HEK293T (cell line): Measurements from ENCODE around the gene TSKS.

Experiments used
- CTCF ChIA-PET: fragments of 350-600 bp; formaldehyde crosslinking; extraction: SDS; loops from one replicate; lab custom pipeline; 2021; ENCODE audit warnings: antibody characterized with exemption, inconsistent platforms; lab: Yijun Ruan, JAX
- POLR2A ChIA-PET: fragments of 350-600 bp; formaldehyde crosslinking; extraction: SDS; loops from one replicate; lab custom pipeline; 2020; ENCODE audit warnings: antibody characterized with exemption, inconsistent platforms; lab: Yijun Ruan, JAX
- DNase-seq: peaks from one replicate; pipeline ENCODE4 v3.0.0; 2012; ENCODE audit warnings: mixed read lengths; ENCODE audit errors: extremely low spot score
- ARNT ChIP-seq: fragments of 450-650 bp; IDR thresholded peaks from 2 replicates; pipeline ENCODE4 v1.6.1; 2017; ENCODE audit warnings: mild to moderate bottlenecking
- BHLHE40 ChIP-seq: fragments of 450-650 bp; IDR thresholded peaks from 2 replicates; pipeline ENCODE4 v1.6.1; 2016; ENCODE audit warnings: mild to moderate bottlenecking, moderate library complexity, borderline replicate concordance
- CTBP1 ChIP-seq: fragments of 450-650 bp; IDR thresholded peaks from 2 replicates; pipeline ENCODE4 v1.6.1; 2016; ENCODE audit warnings: borderline replicate concordance
- ELF4 ChIP-seq: fragments of 450-650 bp; IDR thresholded peaks from 2 replicates; pipeline ENCODE4 v1.6.1; 2017; ENCODE audit warnings: antibody characterized with exemption
- FOXA1 ChIP-seq: fragments of 450-650 bp; IDR thresholded peaks from 2 replicates; pipeline ENCODE4 v1.6.1; 2016; ENCODE audit warnings: mild to moderate bottlenecking
- FOXK2 ChIP-seq: fragments of 450-650 bp; IDR thresholded peaks from 2 replicates; pipeline ENCODE4 v1.6.1; 2016; ENCODE audit warnings: mild to moderate bottlenecking
- FOXM1 ChIP-seq: fragments of 450-650 bp; IDR thresholded peaks from 2 replicates; pipeline ENCODE4 v1.6.1; 2017; ENCODE audit warnings: mild to moderate bottlenecking, borderline replicate concordance
- HDGF ChIP-seq: fragments of 450-650 bp; IDR thresholded peaks from 2 replicates; pipeline ENCODE4 v1.6.1; 2017; ENCODE audit warnings: antibody characterized with exemption, borderline replicate concordance
- L3MBTL2 ChIP-seq: fragments of 450-650 bp; conservative IDR thresholded peaks from 2 replicates; pipeline ENCODE4 v1.6.1; 2016; ENCODE audit warnings: mild to moderate bottlenecking
- LEF1 ChIP-seq: fragments of 450-650 bp; IDR thresholded peaks from 2 replicates; pipeline ENCODE4 v1.6.1; 2017; ENCODE audit warnings: mild to moderate bottlenecking, borderline replicate concordance
- NFRKB ChIP-seq: fragments of 450-650 bp; IDR thresholded peaks from 2 replicates; pipeline ENCODE4 v1.6.1; 2016; ENCODE audit warnings: mild to moderate bottlenecking, moderate library complexity
- SP1 ChIP-seq: fragments of 450-650 bp; IDR thresholded peaks from 2 replicates; pipeline ENCODE4 v1.6.1; 2017
- SUZ12 ChIP-seq: fragments of 450-650 bp; IDR thresholded peaks from 2 replicates; pipeline ENCODE4 v1.6.1; 2016; ENCODE audit warnings: mild to moderate bottlenecking
- TARDBP ChIP-seq: fragments of 450-650 bp; IDR thresholded peaks from 2 replicates; pipeline ENCODE4 v1.6.1; 2016
- ZNF384 ChIP-seq: fragments of 450-650 bp; IDR thresholded peaks from 2 replicates; pipeline ENCODE4 v1.6.1; 2016
- TF ChIP-seq, protein P1 (sequence below): fragments of 450-650 bp; IDR thresholded peaks from 2 replicates; pipeline ENCODE4 v1.6.1; 2016

Gene TSKS

DNA sequence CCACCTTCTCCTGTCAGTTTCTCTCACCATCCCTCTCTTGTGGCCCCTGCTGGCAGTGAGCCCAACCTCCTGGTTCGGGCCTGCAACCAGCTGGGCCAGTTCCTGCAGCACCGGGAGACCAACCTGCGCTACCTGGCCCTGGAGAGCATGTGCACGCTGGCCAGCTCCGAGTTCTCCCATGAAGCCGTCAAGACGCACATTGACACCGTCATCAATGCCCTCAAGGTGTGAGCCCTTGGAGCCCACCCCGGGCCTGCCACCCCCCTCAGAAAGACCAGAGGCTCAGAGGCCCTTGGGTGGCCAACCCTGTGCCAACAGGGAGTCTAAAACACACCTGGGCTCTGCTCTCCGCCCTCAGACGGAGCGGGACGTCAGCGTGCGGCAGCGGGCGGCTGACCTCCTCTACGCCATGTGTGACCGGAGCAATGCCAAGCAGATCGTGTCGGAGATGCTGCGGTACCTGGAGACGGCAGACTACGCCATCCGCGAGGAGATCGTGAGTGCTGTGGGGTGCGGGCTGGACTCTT lies 36.2 kb upstream of the TSKS start:
- ChIA-PET POLR2A (no interaction called here), CTCF (interaction anchor here (0.6 kb wide), 1 partner anchor 102 kb away, joined by 3 read pairs; no protein-coding TSS in a partner anchor)
- DNase-seq: no peak
- TF ChIP-seq SUZ12: no peak
- no peak for TF ChIP-seq FOXA1
- no peak for TF ChIP-seq L3MBTL2
- TF ChIP-seq FOXM1: no peak
- no peak for TF ChIP-seq TARDBP
- TF ChIP-seq SP1: no peak
- TF ChIP-seq, protein P1, sequence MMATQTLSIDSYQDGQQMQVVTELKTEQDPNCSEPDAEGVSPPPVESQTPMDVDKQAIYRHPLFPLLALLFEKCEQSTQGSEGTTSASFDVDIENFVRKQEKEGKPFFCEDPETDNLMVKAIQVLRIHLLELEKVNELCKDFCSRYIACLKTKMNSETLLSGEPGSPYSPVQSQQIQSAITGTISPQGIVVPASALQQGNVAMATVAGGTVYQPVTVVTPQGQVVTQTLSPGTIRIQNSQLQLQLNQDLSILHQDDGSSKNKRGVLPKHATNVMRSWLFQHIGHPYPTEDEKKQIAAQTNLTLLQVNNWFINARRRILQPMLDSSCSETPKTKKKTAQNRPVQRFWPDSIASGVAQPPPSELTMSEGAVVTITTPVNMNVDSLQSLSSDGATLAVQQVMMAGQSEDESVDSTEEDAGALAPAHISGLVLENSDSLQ: no peak
- no peak for TF ChIP-seq FOXK2
- no peak for TF ChIP-seq CTBP1
- TF ChIP-seq BHLHE40: no peak
- no peak for TF ChIP-seq NFRKB
- no peak for TF ChIP-seq HDGF
- TF ChIP-seq LEF1: no peak
- no peak for TF ChIP-seq ARNT
- no peak for TF ChIP-seq ZNF384
- TF ChIP-seq ELF4: no peak

DNA sequence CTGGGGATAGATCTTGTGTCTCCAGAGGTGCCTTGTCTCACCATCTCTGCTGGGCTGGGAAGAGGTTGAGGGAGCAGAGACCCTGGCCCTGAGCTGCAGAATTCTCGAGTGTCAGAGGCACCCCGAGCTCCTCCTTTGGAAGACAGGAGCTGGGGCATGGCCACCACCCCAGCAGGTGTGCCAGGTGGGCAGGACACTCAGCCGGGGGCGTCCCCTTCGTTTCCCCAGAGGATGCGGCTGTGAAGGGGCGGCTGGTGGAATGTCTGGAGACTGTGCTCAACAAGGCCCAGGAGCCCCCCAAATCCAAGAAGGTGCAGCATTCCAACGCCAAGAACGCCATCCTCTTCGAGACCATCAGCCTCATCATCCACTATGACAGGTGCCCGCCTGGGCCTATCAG lies 35.5 kb upstream of the TSKS start:
- TF ChIP-seq SP1 (no peak), HDGF (no peak), FOXK2 (no peak)
- TF ChIP-seq, protein P1: no peak
- ChIA-PET POLR2A (no interaction called here), CTCF (no interaction called here)
- no peak for DNase-seq

DNA sequence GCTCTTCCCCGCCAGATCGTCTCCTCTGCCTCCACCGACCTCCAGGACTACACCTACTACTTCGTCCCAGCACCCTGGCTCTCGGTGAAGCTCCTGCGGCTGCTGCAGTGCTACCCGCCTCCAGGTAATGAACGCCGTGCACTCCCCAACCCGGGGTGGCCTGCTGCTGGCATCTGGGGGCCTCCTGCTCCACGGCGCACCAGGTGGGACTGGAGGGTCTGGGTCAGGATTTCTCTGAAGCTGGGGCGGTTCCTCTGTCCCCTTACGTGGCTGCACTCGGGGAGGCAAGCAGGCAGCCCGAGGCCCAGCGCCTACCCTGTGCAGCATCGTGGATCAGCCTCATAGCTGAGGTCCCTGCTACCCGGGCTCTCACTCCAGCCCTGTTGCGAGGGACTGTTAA lies 32.5 kb upstream of the TSKS start:
- ChIA-PET POLR2A (no interaction called here), CTCF (no interaction called here)
- no peak for DNase-seq
- TF ChIP-seq, protein P1: no peak
- TF ChIP-seq FOXM1 (no peak), SUZ12 (no peak), SP1 (no peak), L3MBTL2 (no peak), ARNT (no peak), FOXA1 (no peak)

DNA sequence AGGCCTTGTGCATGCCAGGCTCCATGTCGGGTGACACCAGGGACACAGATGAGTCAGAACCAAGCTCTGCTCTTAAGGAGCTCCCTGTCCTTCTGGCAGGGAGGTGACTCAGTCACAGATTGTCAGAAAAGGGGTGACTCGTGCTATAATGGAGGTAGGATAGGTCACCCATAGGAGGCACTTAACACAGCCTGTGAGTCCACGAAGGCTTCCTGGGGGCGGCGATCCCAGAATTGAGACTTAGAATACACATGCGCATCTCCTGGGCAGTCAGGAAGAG lies 30.4 kb upstream of the TSKS start:
- ChIA-PET POLR2A (interaction anchor here (1.6 kb wide), 1 partner anchor 17 kb away, joined by 3 read pairs; no protein-coding TSS in a partner anchor), CTCF (no interaction called here)
- TF ChIP-seq TARDBP (no peak), NFRKB (no peak), CTBP1 (no peak), FOXM1 (no peak), FOXA1 (no peak), L3MBTL2 (no peak), ARNT (no peak)
- DNase-seq: no peak

DNA sequence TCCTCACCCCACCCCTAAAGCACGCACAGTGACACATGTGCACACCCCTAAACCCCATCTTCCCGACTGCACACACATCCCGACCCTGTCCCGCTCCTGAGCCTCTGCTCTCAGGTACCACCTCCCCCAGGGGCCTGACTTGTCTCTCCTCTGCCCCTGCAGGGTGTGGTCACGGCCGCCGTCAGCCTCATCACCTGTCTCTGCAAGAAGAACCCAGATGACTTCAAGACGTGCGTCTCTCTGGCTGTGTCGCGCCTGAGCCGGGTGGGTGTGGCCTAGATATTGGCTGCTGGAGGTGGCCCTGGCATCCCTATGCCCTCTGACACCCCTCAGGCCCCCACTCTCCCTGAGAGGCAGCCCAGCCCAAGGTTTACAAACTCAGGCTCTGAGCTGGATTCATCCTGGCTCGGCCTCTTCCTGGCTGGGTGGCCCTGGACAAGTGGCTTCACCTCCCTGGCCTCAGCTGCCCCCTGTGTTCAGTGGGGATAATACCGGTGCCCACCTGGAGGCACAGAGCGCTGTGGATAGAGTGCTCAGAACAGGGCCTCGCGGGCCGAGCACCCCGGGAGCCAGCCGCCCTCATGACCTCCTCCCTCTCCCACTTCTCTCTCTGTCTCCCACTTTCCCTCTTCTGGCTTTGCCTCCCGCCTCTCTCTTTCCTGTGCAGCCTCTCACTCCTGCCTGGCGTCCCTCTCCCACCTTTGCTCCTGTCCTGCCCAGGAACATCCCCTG lies 29.9 kb upstream of the TSKS start:
- TF ChIP-seq ELF4: no peak
- TF ChIP-seq HDGF: no peak
- TF ChIP-seq, protein P1: no peak
- TF ChIP-seq SP1: no peak
- TF ChIP-seq LEF1: no peak
- TF ChIP-seq ARNT: no peak
- no peak for TF ChIP-seq BHLHE40
- TF ChIP-seq FOXK2: no peak
- no peak for TF ChIP-seq TARDBP
- TF ChIP-seq SUZ12: no peak
- no peak for TF ChIP-seq FOXM1
- TF ChIP-seq ZNF384: no peak
- no peak for TF ChIP-seq CTBP1
- TF ChIP-seq L3MBTL2: no peak
- no peak for TF ChIP-seq FOXA1
- POLR2A ChIA-PET: interaction anchor here (1.6 kb wide), 1 partner anchor 17 kb away, joined by 3 read pairs; no protein-coding TSS in a partner anchor
- CTCF ChIA-PET: no interaction called here
- DNase-seq: no peak

DNA sequence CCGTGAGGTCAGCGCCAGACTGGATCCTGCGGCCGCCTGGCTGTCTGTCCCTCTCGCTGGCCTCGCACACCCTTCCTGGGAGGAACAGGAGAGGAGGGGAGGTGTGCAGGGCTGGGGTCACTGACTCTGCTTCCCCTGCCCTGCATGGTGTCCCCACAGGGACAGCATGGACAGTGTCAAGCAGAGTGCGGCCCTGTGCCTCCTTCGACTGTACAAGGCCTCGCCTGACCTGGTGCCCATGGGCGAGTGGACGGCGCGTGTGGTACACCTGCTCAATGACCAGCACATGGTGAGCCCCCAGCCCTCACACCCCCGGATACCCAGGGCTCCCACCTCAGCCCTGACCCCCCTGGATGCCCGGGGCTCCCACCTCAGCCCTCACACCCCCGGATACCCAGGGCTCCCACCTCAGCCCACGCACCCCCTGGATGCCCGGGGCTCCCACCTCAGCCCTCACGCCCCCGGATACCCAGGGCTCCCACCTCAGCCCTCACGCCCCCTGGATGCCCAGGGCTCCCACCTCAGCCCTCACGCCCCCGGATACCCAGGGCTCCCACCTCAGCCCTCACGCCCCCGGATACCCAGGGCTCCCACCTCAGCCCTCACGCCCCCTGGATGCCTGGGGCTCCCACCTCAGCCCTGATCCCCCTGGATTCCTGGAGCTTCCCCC lies 28.8 kb upstream of the TSKS start:
- no peak for TF ChIP-seq CTBP1
- no peak for TF ChIP-seq LEF1
- no peak for TF ChIP-seq FOXA1
- TF ChIP-seq, protein P1: no peak
- no peak for TF ChIP-seq TARDBP
- no peak for TF ChIP-seq ARNT
- no peak for TF ChIP-seq ELF4
- no peak for DNase-seq
- ChIA-PET POLR2A (no interaction called here), CTCF (no interaction called here)
